GM21529 (cell line): ENCODE data around the gene CLDN22.
"Not testable (repeated sequence)": the region's sequence is repeated elsewhere in the genome, so short reads cannot be mapped to it uniquely, and the experiment has no call there.

Experiments
- ATAC-seq: cut with Tn5 transposase; IDR thresholded peaks from one replicate; pipeline ENCODE4 v1.9.1; 2021; ENCODE audit not compliant: unreplicated experiment

CLDN22 gene

DNA sequence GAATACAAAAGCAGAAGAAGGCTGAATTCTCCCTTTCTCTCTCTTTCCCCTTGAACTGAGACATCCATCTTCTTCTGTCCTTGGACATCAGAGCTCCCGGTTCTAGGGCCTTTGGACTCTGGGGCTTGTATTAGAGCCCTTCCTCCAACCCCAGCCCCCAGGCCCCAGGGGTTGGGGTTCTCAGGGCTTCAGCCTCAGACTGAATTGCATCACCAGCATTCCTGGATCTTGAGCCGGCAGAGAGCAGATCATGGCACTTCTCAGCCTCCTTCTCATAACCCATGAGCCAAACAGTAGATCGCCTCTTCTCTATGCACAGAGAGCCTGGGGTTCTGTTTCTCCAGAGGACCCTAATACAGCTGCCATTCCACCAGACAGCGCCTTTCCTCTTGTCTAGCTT is 27.5 kb upstream of the CLDN22 start:
- no peak for ATAC-seq

DNA sequence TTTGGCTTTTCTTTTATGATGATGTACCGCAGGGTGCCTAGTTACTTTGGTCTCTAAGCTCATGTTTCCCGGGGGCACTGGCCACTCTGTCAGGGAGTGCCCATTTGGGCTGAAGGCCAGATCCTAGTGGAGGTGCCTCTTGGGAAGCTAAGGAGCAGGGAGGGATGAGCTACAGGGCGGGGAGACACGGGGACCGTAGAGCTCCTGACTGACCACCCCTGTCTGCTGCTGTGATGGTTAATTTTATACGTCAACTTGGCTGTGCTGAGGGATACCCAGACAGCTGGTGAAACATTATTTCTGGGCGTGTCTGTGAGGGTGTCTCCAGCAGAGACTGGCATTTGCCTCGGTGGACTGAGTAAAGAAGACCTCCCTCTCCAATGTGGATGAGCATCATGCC is 27.1 kb upstream of the CLDN22 start:
- ATAC-seq: no peak

GRCh38 chr4:183345261-183345660 is 25.2 kb upstream of the CLDN22 start:
- no peak for ATAC-seq

DNA sequence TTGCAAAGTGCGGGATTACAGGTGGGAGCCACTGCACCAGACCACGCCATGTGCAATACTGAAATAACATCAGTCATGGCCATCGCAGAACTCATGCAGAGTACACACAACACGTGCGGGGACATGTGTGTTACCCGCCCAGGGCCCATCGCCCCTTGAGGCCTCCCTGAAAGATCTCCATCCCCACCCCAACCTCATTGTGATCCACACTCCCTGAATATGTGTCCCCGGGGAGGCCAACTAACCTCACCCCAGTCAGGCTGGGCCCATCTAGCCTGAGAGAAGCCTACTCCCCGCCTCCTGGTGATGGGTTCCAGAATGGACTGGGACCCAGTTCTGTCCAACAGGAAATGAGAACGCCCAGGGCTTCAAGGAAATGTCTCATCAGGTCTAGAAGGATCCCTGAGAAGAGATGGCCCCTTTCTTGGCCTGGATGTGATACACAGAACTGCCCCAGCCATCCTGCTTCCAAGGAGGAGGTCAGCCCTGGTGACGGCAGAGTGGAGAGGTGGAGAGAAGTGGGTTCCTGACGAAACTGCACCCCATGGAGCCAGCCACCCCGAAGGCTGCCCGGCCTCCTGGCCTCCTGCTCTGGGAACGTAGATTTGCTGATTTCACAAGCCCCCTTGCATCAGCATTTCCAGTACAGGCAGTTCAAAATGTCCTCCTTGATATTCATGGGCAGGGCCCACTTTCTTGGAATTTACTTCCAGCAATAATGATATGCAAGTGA is 24.6 kb upstream of the CLDN22 start:
- no peak for ATAC-seq

DNA sequence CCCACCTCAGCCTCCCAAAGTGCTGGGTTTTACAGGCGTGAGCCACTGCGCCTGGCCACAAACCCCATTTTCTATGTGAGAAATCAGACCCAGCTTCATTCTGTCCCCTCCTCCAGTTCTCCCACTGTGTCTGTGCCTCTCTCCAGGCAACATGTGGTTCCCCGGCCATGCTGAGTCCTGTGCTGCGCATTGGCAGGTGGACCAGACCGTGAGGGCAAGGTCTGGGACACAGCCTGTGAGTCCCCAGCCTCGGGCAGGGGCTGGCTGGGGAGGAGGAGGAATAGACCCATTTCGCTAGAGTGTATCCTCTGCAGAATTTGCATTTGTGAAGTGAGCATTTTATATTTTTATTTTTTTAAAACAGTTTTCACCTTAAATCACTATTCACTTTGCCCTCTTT is 23.7 kb upstream of the CLDN22 start:
- ATAC-seq: no peak

- no peak for ATAC-seq
These were observed 22.8 kb upstream of the CLDN22 start for GRCh38 chr4:183342541-183343533.

DNA sequence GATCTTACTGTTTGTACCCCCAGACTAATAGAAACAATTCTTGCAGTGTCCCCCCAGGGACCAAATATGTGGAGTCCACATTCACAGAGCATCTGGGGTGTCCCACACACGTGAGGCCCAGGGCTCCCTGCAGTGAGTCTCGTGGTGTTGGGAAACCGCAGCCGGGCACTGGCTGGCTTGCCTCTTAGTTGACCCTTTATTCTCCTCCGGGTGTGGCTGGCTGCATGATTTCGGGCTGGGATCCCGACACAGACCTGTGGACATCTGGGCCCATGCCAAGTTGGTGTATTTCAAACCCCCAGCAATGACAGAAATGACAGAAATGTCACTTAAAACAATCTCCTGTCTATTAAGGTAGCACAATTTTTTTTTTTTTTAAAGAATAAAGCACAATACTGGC is 17.8 kb upstream of the CLDN22 start:
- no peak for ATAC-seq

DNA sequence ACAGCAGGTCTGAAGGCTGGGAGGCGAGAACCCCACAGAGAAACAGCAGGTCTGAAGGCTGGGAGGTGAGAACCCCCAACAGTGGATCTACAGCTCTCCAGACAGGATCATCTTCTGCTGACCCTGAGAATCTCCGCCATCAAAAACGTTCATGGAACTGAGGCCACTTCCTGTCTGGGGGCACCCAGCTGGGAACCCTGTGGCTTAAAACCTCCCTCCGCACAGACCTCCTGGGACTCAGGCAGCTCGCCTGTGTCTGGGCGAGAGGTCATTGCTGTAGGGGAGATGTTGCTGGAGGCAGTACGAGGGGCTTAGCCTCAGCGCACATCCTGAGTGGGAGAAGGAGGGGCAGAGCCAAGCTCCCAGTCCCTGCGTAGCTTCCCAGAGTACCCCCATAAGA is 17.3 kb upstream of the CLDN22 start:
- ATAC-seq: no peak

DNA sequence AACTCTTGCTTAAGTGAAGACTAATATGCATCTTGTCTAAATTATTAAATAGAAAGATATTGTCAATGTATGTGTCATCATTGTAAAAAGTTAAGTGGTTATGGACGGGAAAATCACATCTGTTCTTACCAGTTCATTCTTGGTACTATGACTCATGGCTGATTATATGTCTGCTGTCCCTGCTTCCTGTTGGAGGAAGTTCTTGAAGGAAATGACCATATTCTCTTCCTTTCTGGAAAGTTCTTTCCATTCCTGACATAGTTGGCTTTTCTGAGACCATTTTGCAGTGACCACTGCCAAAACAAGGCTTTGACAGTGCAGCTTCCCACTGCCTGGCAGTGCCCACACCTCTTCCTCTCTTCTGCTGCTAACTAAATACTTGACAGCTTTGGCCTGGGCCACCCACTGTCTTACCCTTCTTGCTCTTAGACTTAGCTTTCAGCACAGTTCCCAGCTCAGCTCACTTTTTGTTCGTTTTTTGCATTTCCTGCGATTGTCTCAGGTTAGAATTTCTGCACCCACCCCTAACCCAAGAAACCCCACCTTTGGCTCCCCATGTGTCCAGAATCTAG is 15.4 kb upstream of the CLDN22 start:
- ATAC-seq: no peak

- no peak for ATAC-seq
These were observed 13.9 kb upstream of the CLDN22 start for GRCh38 chr4:183333983-183334382.

GRCh38 chr4:183333202-183333601 is 13.1 kb upstream of the CLDN22 start:
- no peak for ATAC-seq

- ATAC-seq: no peak
These were observed 12.4 kb upstream of the CLDN22 start for GRCh38 chr4:183332447-183332846.

GRCh38 chr4:183330841-183331240 is 10.8 kb upstream of the CLDN22 start:
- ATAC-seq: no peak

DNA sequence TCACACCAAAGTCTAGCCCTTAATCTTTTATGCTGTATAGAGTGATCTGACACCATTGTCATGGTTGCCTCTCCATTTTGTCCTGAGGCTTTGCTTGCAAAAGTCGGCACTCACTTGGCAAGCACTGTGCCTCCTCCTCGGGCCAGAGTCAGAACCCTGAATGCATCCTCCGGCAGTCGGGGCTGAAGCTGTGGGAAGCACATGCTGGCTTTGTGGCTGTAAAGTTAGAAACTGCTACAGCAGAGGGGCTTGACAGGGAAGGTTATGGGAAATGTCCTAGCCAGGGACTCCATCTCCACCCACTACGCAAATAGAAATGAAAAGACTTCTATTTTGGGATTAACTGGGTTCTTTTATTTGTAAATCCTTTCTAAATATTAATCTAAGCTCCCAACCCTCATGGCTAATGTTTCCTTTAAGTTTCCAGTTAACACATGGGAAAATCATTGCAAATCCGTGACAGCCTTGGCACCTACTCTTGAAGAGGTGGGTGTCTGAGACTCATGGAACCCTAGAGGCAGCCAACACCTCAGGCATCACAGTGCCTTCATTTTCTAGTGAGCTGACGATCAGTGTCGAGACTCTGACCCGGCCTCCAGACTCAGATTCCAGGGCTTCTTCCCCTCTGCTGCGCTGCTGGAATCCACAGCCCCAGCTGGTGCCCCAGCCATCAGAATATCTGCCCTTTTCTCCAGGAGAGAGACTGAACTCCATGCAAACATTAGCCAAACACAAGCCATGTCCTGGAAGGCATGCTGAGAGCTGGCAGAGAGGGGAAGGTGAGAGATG is 10.1 kb upstream of the CLDN22 start:
- ATAC-seq: no peak

DNA sequence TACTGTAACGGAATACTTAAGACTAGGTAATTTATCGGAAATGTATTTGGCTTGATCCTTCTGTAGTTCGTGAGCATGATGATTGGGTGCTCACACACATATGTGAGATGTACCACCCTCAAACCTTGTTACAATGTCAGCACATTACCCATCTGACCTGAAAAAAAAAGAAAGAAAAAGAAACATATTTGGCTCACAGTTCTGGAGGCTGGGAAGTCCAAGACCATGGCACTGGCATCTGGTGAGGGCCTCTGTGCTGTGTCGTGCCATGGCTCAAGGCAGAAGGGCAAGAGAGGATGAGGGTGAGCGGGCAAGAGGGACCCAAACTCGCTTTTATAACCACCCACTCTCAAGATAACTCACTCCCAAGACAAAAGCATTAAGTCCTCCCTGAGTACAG is 9.2 kb upstream of the CLDN22 start:
- ATAC-seq: no peak

GRCh38 chr4:183328832-183329231 is 8.8 kb upstream of the CLDN22 start:
- ATAC-seq: no peak

DNA sequence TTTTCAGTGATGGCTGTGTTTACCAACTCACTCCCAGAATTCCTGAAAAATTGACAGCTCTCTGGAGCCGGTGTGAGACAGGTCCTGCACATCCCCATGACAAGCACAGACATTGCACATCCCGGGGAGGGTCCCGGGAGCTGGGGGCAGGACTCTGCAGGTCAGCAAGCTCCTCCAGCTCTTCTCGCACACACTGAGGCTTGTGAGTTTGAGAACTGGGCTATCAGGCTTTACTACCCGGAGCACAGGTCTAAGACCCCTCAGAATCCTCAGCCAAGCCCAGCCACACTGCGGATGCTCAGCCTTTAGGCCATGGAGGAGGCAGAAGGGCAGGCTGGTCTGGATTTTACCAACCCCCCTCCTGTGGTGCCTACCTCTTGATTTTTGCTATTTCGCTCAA is 7.8 kb upstream of the CLDN22 start:
- no peak for ATAC-seq

DNA sequence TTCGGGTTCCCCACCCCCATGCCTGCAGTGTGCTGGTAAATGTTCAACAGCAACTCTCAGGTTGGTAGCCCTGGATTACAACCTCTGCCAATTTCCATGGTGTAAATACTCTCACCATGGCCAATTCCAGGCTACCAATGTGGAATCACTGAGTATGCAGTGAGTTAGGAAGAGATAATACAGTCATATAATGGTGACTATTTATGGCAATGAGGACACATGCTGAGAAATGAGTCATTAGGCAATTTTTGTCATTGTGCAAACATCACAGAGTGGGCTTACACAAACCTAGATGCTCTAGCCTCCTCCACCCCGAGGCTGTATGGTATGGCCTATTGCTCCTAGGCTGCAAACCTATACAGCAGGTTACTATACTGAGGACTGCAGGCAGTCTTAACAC is 6.8 kb upstream of the CLDN22 start:
- ATAC-seq: no peak

GRCh38 chr4:183326387-183326786 is 6.3 kb upstream of the CLDN22 start:
- ATAC-seq: not testable (repeated sequence)

GRCh38 chr4:183324619-183325018 is 4.5 kb upstream of the CLDN22 start:
- ATAC-seq: no peak

DNA sequence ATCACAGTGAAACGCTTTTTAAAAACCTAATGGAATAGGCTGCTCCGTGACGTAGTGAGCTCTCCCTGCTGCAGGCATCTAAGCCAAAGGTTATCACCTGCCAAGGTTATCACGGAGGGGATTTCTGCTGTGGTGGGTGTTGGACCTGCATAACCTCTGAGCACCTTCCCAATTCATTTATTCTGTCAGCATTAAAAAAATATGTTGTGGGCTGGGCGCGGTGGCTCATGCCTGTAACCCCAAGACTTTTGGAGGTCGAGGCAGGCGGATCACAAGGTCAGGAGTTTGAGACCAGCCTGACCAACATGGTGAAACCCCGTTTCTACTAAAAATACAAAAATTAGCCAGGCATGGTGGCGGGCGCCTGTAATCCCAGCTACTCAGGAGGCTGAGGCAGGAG is 4.0 kb upstream of the CLDN22 start:
- ATAC-seq: not testable (repeated sequence)
